WTC11 (cell line): ENCODE measurements around the gene CLDN22. TPM values are rescaled to one million over a fixed set of nuclear protein-coding genes. Genes with fewer than 3 reads are reported as not detected.

Experiments used
- ATAC-seq: fragments of 200-7000 bp; cut with Tn5 transposase; 2 replicates; pipeline ENCODE4 v1.10.0; 2021; ENCODE audit warnings: mild to moderate bottlenecking, moderate library complexity
- CTCF ChIA-PET: fragments of 300-600 bp; sonication (Branson Sonifier 250); formaldehyde crosslinking; loops from one replicate; lab custom pipeline; 2021; ENCODE audit warnings: antibody characterized with exemption; lab: Charles Lee
- POLR2A ChIA-PET: fragments of 350-600 bp; sonication (Branson Sonifier 250); formaldehyde crosslinking; loops from one replicate; lab custom pipeline; 2021; ENCODE audit warnings: antibody characterized with exemption; lab: Charles Lee
- DNase-seq: peaks from one replicate; pipeline ENCODE4 v3.0.0; 2021; ENCODE audit warnings: low spot score
- H3K27ac Mint-ChIP-seq: 2 replicates; pipeline ENCODE4 v1.8.0; 2021; ENCODE audit warnings: mixed read lengths
- H3K27me3 Mint-ChIP-seq: 2 replicates; pipeline ENCODE4 v1.8.0; 2021; ENCODE audit warnings: low read depth, mild to moderate bottlenecking, moderate library complexity, mixed read lengths
- H3K36me3 Mint-ChIP-seq: 2 replicates; pipeline ENCODE4 v1.8.0; 2021; ENCODE audit warnings: mixed read lengths
- H3K4me1 Mint-ChIP-seq: 2 replicates; pipeline ENCODE4 v1.8.0; 2022; ENCODE audit warnings: mixed read lengths
- H3K4me3 Mint-ChIP-seq: 2 replicates; pipeline ENCODE4 v1.8.0; 2021; ENCODE audit warnings: mild to moderate bottlenecking, moderate library complexity, mixed read lengths
- H3K9me3 Mint-ChIP-seq: 2 replicates; pipeline ENCODE4 v1.8.0; 2021; ENCODE audit warnings: mixed read lengths
- ARID4B ChIP-seq: sonication (generic); formaldehyde crosslinking; IDR thresholded peaks from 2 replicates; pipeline ENCODE4 v1.8.0; 2023; ENCODE audit warnings: missing genetic modification reagents, mild to moderate bottlenecking, borderline replicate concordance
- EMX1 ChIP-seq: fragments of 250-450 bp; sonication (Bioruptor Pico); IDR thresholded peaks from 2 replicates; pipeline ENCODE4 v1.8.0; 2021; ENCODE audit warnings: mild to moderate bottlenecking
- GTF2I ChIP-seq: fragments of 250-450 bp; sonication (Bioruptor Pico); conservative IDR thresholded peaks from 2 replicates; pipeline ENCODE4 v1.4.0; 2021; ENCODE audit warnings: mild to moderate bottlenecking
- MAX ChIP-seq: sonication (generic); formaldehyde crosslinking; IDR thresholded peaks from 2 replicates; pipeline ENCODE4 v1.8.0; 2022; ENCODE audit warnings: mild to moderate bottlenecking, missing genetic modification reagents
- MYBL2 ChIP-seq: sonication (generic); formaldehyde crosslinking; IDR thresholded peaks from 2 replicates; pipeline ENCODE4 v1.8.1; 2023; ENCODE audit warnings: mild to moderate bottlenecking, moderate library complexity, missing genetic modification reagents
- NR2C2 ChIP-seq: sonication (generic); formaldehyde crosslinking; IDR thresholded peaks from 2 replicates; pipeline ENCODE4 v1.8.0; 2022; ENCODE audit warnings: mild to moderate bottlenecking, missing genetic modification reagents
- OVOL2 ChIP-seq: fragments of 250-450 bp; sonication (Bioruptor Pico); IDR thresholded peaks from 2 replicates; pipeline ENCODE4 v1.9.0; 2021; ENCODE audit warnings: mild to moderate bottlenecking, borderline replicate concordance
- SMAD4 ChIP-seq: sonication (generic); formaldehyde crosslinking; IDR thresholded peaks from 2 replicates; pipeline ENCODE4 v1.8.0; 2022; ENCODE audit warnings: mild to moderate bottlenecking, missing genetic modification reagents
- TEAD4 ChIP-seq: sonication (generic); formaldehyde crosslinking; IDR thresholded peaks from 2 replicates; pipeline ENCODE4 v1.8.0; 2022; ENCODE audit warnings: mild to moderate bottlenecking, missing genetic modification reagents
- USF2 ChIP-seq: sonication (generic); formaldehyde crosslinking; IDR thresholded peaks from 2 replicates; pipeline ENCODE4 v1.8.1; 2023; ENCODE audit warnings: mild to moderate bottlenecking, missing genetic modification reagents, moderate library complexity
- ZBTB21 ChIP-seq: sonication (generic); formaldehyde crosslinking; IDR thresholded peaks from 2 replicates; pipeline ENCODE4 v1.8.1; 2023; ENCODE audit warnings: mild to moderate bottlenecking, missing genetic modification reagents, borderline replicate concordance
- ZNF263 ChIP-seq: sonication (generic); formaldehyde crosslinking; IDR thresholded peaks from 2 replicates; pipeline ENCODE4 v1.8.1; 2022; ENCODE audit warnings: low read depth, mild to moderate bottlenecking, moderate library complexity, missing genetic modification reagents
- ZNF396 ChIP-seq: fragments of 250-450 bp; sonication (Bioruptor Pico); IDR thresholded peaks from 2 replicates; pipeline ENCODE4 v1.8.0; 2021; ENCODE audit warnings: mild to moderate bottlenecking, moderate library complexity, borderline replicate concordance
- ZNF512 ChIP-seq: sonication (generic); formaldehyde crosslinking; IDR thresholded peaks from 2 replicates; pipeline ENCODE4 v1.8.1; 2022; ENCODE audit warnings: missing genetic modification reagents, borderline replicate concordance
- ZNF532 ChIP-seq: fragments of 250-450 bp; sonication (Bioruptor Pico); IDR thresholded peaks from 2 replicates; pipeline ENCODE4 v1.9.0; 2021; ENCODE audit warnings: mild to moderate bottlenecking, borderline replicate concordance
- ZNF671 ChIP-seq: fragments of 250-450 bp; sonication (Bioruptor Pico); IDR thresholded peaks from 2 replicates; pipeline ENCODE4 v1.8.0; 2021; ENCODE audit warnings: mild to moderate bottlenecking
- total RNA-seq: library from RNA; stranded (reverse); gene quantifications from 3 replicates; pipeline ENCODE4 v1.2.3, GENCODE V29; 2021

CLDN22 gene
- total RNA-seq, 1 experiment from 2014 or later = not detected

- TF ChIP-seq ZBTB21 (CRISPR knock-in tag) (no peak), GTF2I (no peak), TEAD4 (CRISPR knock-in tag) (no peak), USF2 (no peak), MAX (no peak), OVOL2 (no peak), ARID4B (CRISPR knock-in tag) (no peak)
These were observed 37.0 kb upstream of the CLDN22 start (continued) for GRCh38 chr4:183356931-183357675.

- Mint-ChIP-seq H3K36me3 (no peaks in the 10 kb centered on the region), H3K4me3 (no peak overlapping the region), H3K27ac (no peak overlapping the region), H3K4me1 (peaks cover 8% of the 10 kb centered on the region), H3K9me3 (peaks cover 6% of the 10 kb centered on the region), H3K27me3 (no peaks in the 10 kb centered on the region; the same call in 1 of the 2 replicates)
- CTCF ChIA-PET = no interaction called here
- ATAC-seq (no peak; the same call in 1 of the 2 replicates), DNase-seq (no peak)
- TF ChIP-seq ZNF512 (CRISPR knock-in tag) (peak; percentile 53; the same call in 1 of the 2 replicates), MAX (no peak)
- POLR2A ChIA-PET = no interaction called here
These were observed 36.2 kb upstream of the CLDN22 start for GRCh38 chr4:183356173-183356830.

- Mint-ChIP-seq H3K27me3 (no peaks in the 10 kb centered on the region; the same call in 1 of the 2 replicates), H3K36me3 (no peaks in the 10 kb centered on the region), H3K4me3 (no peak overlapping the region)
- DNase-seq (no peak), ATAC-seq (no peak)
- ChIA-PET CTCF (no interaction called here), POLR2A (interaction anchor here (0.8 kb wide), 1 partner anchor 172 kb away, joined by 3 read pairs; no protein-coding TSS in a partner anchor)
- TF ChIP-seq NR2C2 (CRISPR knock-in tag) (no peak), ZNF263 (no peak), SMAD4 (CRISPR knock-in tag) (no peak), ZNF396 (CRISPR knock-in tag) (no peak), GTF2I (no peak), ZNF532 (CRISPR knock-in tag) (no peak), EMX1 (CRISPR knock-in tag) (no peak), MYBL2 (CRISPR knock-in tag) (no peak), ZNF671 (CRISPR knock-in tag) (no peak)
- TF ChIP-seq, all 79 proteins: peak for 0
- H3K27ac Mint-ChIP-seq = no peak overlapping the region
- H3K9me3 Mint-ChIP-seq = peaks cover 6% of the 10 kb centered on the region
- peaks cover 8% of the 10 kb centered on the region for H3K4me1 Mint-ChIP-seq
These were observed 35.3 kb upstream of the CLDN22 start for GRCh38 chr4:183355405-183355804.
